B cell (primary cell): Measurements from ENCODE around the gene TGM6. TPM values are rescaled to one million over a fixed set of nuclear protein-coding genes. Genes with fewer than 3 reads are reported as not detected.

Source experiments
- ATAC-seq: fragments of 200-7000 bp; cut with Tn5 transposase; one replicate; pipeline ENCODE4 v1.10.0; 2021; ENCODE audit warnings: low read depth, mild to moderate bottlenecking, moderate number of reproducible peaks, moderate library complexity
- CTCF ChIA-PET: fragments of 350-600 bp; sonication (Branson Sonifier 250); formaldehyde crosslinking; loops from one replicate; lab custom pipeline; 2021; ENCODE audit warnings: antibody characterized with exemption, inconsistent platforms; lab: Charles Lee
- POLR2A ChIA-PET: fragments of 350-600 bp; sonication (Branson Sonifier 250); formaldehyde crosslinking; loops from one replicate; lab custom pipeline; 2021; ENCODE audit warnings: antibody characterized with exemption; lab: Charles Lee
- DNase-seq: peaks from one replicate; pipeline ENCODE4 v3.0.0; 2013
- H2AFZ ChIP-seq: 2 replicates; pipeline ENCODE4 v1.6.1; 2012; ENCODE audit warnings: mild to moderate bottlenecking, low read depth, low read length; ENCODE audit not compliant: insufficient read depth, poor library complexity, severe bottlenecking
- H3K27ac ChIP-seq, 2 donors: 1 replicate in 1 of 2; 2 replicates in 1 of 2; pipeline ENCODE4 v1.5.1; 2012 to 2013; ENCODE audit warnings: low read length in 2 of 2, mild to moderate bottlenecking in 2 of 2, moderate library complexity in 1 of 2
- H3K27me3 ChIP-seq, 4 experiments: fragments of 200-600 bp in 1 of 4; sonication (generic) in 1 of 4; replicated peaks in 1 of 4; 1 replicate in 2 of 4; 2 replicates in 2 of 4; pipeline versions ENCODE4 v1.6.1 to v1.7.0; 2013 to 2016; ENCODE audit warnings: low read length in 3 of 4, mild to moderate bottlenecking in 2 of 4, mixed read lengths in 1 of 4, moderate library complexity in 1 of 4; ENCODE audit not compliant: insufficient read depth in 4 of 4, control insufficient read depth in 3 of 4; ENCODE audit errors: control extremely low read depth in 1 of 4
- H3K36me3 ChIP-seq, 2 experiments: replicated peaks in 1 of 2; 1 replicate in 1 of 2; 2 replicates in 1 of 2; pipeline versions ENCODE4 v1.6.1 to v1.7.1; 2013; ENCODE audit warnings: low read length in 1 of 2; ENCODE audit not compliant: insufficient read depth in 2 of 2, control insufficient read depth in 1 of 2; ENCODE audit errors: control extremely low read depth in 1 of 2, extremely low read depth in 1 of 2
- H3K4me1 ChIP-seq, 2 donors: fragments of 200-600 bp in 1 of 2; sonication (generic) in 1 of 2; 1 replicate in 1 of 2; 2 replicates in 1 of 2; pipeline versions ENCODE4 v1.5.1 to v1.6.1; 2013 to 2017; ENCODE audit warnings: low read length in 2 of 2; ENCODE audit not compliant: control insufficient read depth in 2 of 2, insufficient read depth in 2 of 2
- H3K4me2 ChIP-seq: replicated peaks from 2 replicates; pipeline ENCODE3; 2012; ENCODE audit warnings: mild to moderate bottlenecking, low read depth, low read length; ENCODE audit not compliant: poor library complexity, severe bottlenecking
- H3K4me3 ChIP-seq, 5 experiments: fragments of 200-600 bp in 1 of 5; sonication (generic) in 1 of 5; 1 replicate in 3 of 5; 2 replicates in 2 of 5; pipeline versions ENCODE4 v1.5.1 to v1.7.0; 2011 to 2016; ENCODE audit warnings: low read length in 4 of 5, mild to moderate bottlenecking in 4 of 5, low read depth in 2 of 5, control low read depth in 1 of 5, moderate library complexity in 1 of 5; ENCODE audit not compliant: insufficient read depth in 1 of 5; ENCODE audit errors: control extremely low read depth in 1 of 5, extremely low read depth in 1 of 5
- H3K79me2 ChIP-seq: fragments of 200-600 bp; sonication (generic); one replicate; pipeline ENCODE4 v1.6.0; 2016; ENCODE audit warnings: low read length; ENCODE audit not compliant: control insufficient read depth, insufficient read depth
- H3K9ac ChIP-seq: fragments of 200-600 bp; sonication (generic); 2 replicates; pipeline ENCODE4 v1.6.1; 2017; ENCODE audit warnings: mild to moderate bottlenecking, low read length, moderate library complexity
- H3K9me3 ChIP-seq, 3 donors: one replicate each; pipeline versions ENCODE4 v1.6.1 to v1.7.1; 2013; ENCODE audit warnings: low read length in 2 of 3; ENCODE audit not compliant: control insufficient read depth in 2 of 3, insufficient read depth in 1 of 3; ENCODE audit errors: control extremely low read depth in 1 of 3
- H4K20me1 ChIP-seq: 2 replicates; pipeline ENCODE4 v1.6.0; 2012; ENCODE audit warnings: mild to moderate bottlenecking, low read length; ENCODE audit not compliant: insufficient read depth, control insufficient read depth, poor library complexity, severe bottlenecking
- H3K27ac Mint-ChIP-seq: one replicate; pipeline ENCODE4 v1.8.0; 2021; ENCODE audit warnings: mixed read lengths
- H3K27me3 Mint-ChIP-seq: one replicate; pipeline ENCODE4 v1.8.0; 2021; ENCODE audit warnings: mixed read lengths
- H3K4me1 Mint-ChIP-seq: one replicate; pipeline ENCODE4 v1.8.0; 2021; ENCODE audit warnings: mixed read lengths
- H3K4me3 Mint-ChIP-seq: one replicate; pipeline ENCODE4 v1.8.0; 2021; ENCODE audit warnings: mixed read lengths
- H3K9me3 Mint-ChIP-seq: one replicate; pipeline ENCODE4 v1.8.0; 2022; ENCODE audit warnings: mixed read lengths; ENCODE audit not compliant: insufficient read depth
- EZH2 ChIP-seq: IDR thresholded peaks from 2 replicates; pipeline ENCODE4 v1.6.1; 2012; ENCODE audit warnings: borderline replicate concordance, low read depth, mild to moderate bottlenecking, moderate library complexity, low read length; ENCODE audit not compliant: insufficient read depth, poor library complexity, severe bottlenecking
- WGBS: methylation state at CpG from one replicate; pipeline ENCODE4 v1.1.5; 2013; ENCODE audit warnings: missing lambda C conversion rate; ENCODE audit not compliant: insufficient coverage; 5-methylcytosine and 5-hydroxymethylcytosine counted together
- intact Hi-C: fragments of 100-400 bp; cut with micrococcal nuclease; formaldehyde crosslinking; loops from one replicate; pipeline ENCODE4 v1.10.0; 2022
- polyA plus RNA-seq: library from polyadenylated mRNA; depleted of rRNA; stranded (reverse); fragments of >200 nt; gene quantifications from 2 replicates; pipeline ENCODE4 v1.2.3, GENCODE V29; 2012
- total RNA-seq, 2 donors: library from RNA; stranded (reverse); fragments of 120-200 nt in 1 of 2; gene quantifications; 1 replicate in 1 of 2; 2 replicates in 1 of 2; pipeline versions ENCODE4 v1.2.3 to v1.2.4, GENCODE V29; 2013 to 2022
- TF ChIP-seq, protein P1 (sequence below): fragments of 200-600 bp; IDR thresholded peaks from one replicate; pipeline ENCODE4 v1.8.0; 2022; ENCODE audit warnings: antibody characterized with exemption, mild to moderate bottlenecking

TGM6 gene
- total and polyA plus RNA-seq, 2 donors (not counting 1 experiment from before 2014, with no cell fraction given) = not detected

GRCh38 chr20:2431185-2431584 is 50.5 kb downstream of the TGM6 start:
- peaks cover 21% of the 10 kb centered on the region for H3K27me3 Mint-ChIP-seq
- CTCF ChIA-PET = no interaction called here
- H3K9me3 ChIP-seq = peaks cover 0 to 4% (median 0%) of the 10 kb centered on the region in 3 donors

GRCh38 chr20:2446845-2447244 is 66.1 kb downstream of the TGM6 start:
- no peak for DNase-seq
- Histone ChIP-seq H3K79me2 (no peaks in the 10 kb centered on the region), H3K9ac (no peak overlapping the region), H2AFZ (no peak overlapping the region), H3K4me3 (no peak overlapping the region), H3K27ac (no peak overlapping the region), H3K4me1 (no peaks in the 10 kb centered on the region), H4K20me1 (no peaks in the 10 kb centered on the region), H3K4me2 (no peak overlapping the region), H3K9me3 (peaks cover 0 to 7% (median 6%) of the 10 kb centered on the region in 3 donors), H3K36me3 (no peaks in the 10 kb centered on the region), H3K27me3 (no peaks in the 10 kb centered on the region)
- ATAC-seq = no peak
- ChIA-PET POLR2A (no interaction called here), CTCF (interaction anchor here (1.1 to 1.6 kb wide), 3 partner anchors 9 to 239 kb away, joined by 3 to 11 read pairs (median 4); no protein-coding TSS in a partner anchor)
- whole genome bisulfite sequencing = 50% methylated on average over 2 of the region's 4 CpGs
- intact Hi-C loops = no loop called here
- Mint-ChIP-seq H3K27me3 (peaks cover 4% of the 10 kb centered on the region), H3K4me3 (no peak overlapping the region), H3K9me3 (peaks cover 2% of the 10 kb centered on the region), H3K27ac (no peak overlapping the region), H3K4me1 (no peaks in the 10 kb centered on the region)
- TF ChIP-seq EZH2 = no peak
- TF ChIP-seq, protein P1, sequence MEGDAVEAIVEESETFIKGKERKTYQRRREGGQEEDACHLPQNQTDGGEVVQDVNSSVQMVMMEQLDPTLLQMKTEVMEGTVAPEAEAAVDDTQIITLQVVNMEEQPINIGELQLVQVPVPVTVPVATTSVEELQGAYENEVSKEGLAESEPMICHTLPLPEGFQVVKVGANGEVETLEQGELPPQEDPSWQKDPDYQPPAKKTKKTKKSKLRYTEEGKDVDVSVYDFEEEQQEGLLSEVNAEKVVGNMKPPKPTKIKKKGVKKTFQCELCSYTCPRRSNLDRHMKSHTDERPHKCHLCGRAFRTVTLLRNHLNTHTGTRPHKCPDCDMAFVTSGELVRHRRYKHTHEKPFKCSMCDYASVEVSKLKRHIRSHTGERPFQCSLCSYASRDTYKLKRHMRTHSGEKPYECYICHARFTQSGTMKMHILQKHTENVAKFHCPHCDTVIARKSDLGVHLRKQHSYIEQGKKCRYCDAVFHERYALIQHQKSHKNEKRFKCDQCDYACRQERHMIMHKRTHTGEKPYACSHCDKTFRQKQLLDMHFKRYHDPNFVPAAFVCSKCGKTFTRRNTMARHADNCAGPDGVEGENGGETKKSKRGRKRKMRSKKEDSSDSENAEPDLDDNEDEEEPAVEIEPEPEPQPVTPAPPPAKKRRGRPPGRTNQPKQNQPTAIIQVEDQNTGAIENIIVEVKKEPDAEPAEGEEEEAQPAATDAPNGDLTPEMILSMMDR = no peak

More at GRCh38 chr20:2431185-2431584, 50.5 kb downstream of the TGM6 start:
- Histone ChIP-seq H3K9ac (no peak overlapping the region), H3K27ac (no peak overlapping the region), H3K79me2 (no peaks in the 10 kb centered on the region), H3K4me3 (no peak overlapping the region), H2AFZ (no peak overlapping the region), H3K27me3 (peaks cover 0 to 5% (median 1%) of the 10 kb centered on the region in 4 experiments), H3K4me1 (no peaks in the 10 kb centered on the region), H3K4me2 (no peak overlapping the region), H3K36me3 (no peaks in the 10 kb centered on the region), H4K20me1 (no peaks in the 10 kb centered on the region)
- Mint-ChIP-seq H3K4me1 (no peaks in the 10 kb centered on the region), H3K4me3 (no peak overlapping the region), H3K27ac (no peak overlapping the region), H3K9me3 (no peaks in the 10 kb centered on the region)
- intact Hi-C loops = no loop called here
- no peak for ATAC-seq
- no peak for TF ChIP-seq EZH2
- TF ChIP-seq, protein P1 = peak; percentile 15
- no CpG with 5 or more reads among the region's 1 CpG for WGBS
- POLR2A ChIA-PET = no interaction called here
- DNase-seq = no peak
